Panc1 (cell line): ENCODE measurements around the gene OLFML1.

Experiments used
- POLR2AphosphoS5 ChIP-seq: IDR thresholded peaks from 2 replicates; pipeline ENCODE4 v1.6.1; 2012; ENCODE audit warnings: mild to moderate bottlenecking, low read depth, low read length, moderate library complexity
- TCF7L2 ChIP-seq: IDR thresholded peaks from 2 replicates; pipeline ENCODE4 v1.6.1; 2011; ENCODE audit warnings: mild to moderate bottlenecking, low read depth, low read length, inconsistent platforms
- TF ChIP-seq, protein P1 (sequence below): fragments of 450-650 bp; IDR thresholded peaks from 2 replicates; pipeline ENCODE4 v1.5.1; 2017; ENCODE audit warnings: mild to moderate bottlenecking
- TF ChIP-seq, protein P2 (sequence below), 2 experiments: IDR thresholded peaks; 2 replicates each; pipeline ENCODE4 v1.6.1; 2011 to 2012; ENCODE audit warnings: low read depth in 2 of 2, control low read depth in 1 of 2, low read length in 1 of 2, mild to moderate bottlenecking in 1 of 2, moderate library complexity in 1 of 2; ENCODE audit not compliant: insufficient read depth in 1 of 2

DNA sequence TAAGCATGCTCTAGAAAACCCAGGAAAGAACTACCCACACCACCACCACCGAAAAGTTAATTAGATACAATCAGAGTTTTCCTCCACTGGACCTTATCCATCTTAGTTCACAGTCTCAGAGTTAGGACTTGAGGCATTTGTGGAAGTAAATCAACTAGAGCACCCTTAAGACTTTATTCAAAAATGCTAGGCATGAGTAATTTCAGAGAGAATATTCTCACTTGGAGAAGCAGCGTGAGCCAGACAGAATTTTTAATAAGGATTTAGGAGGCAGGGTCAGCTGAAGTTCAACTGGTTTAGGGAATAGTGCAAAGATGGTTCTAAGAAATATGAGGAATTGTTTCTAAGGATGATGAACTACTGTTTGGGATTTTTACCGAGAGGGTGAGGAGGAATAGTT is 1.2 kb upstream of the OLFML1 start:
- TF ChIP-seq, protein P1, sequence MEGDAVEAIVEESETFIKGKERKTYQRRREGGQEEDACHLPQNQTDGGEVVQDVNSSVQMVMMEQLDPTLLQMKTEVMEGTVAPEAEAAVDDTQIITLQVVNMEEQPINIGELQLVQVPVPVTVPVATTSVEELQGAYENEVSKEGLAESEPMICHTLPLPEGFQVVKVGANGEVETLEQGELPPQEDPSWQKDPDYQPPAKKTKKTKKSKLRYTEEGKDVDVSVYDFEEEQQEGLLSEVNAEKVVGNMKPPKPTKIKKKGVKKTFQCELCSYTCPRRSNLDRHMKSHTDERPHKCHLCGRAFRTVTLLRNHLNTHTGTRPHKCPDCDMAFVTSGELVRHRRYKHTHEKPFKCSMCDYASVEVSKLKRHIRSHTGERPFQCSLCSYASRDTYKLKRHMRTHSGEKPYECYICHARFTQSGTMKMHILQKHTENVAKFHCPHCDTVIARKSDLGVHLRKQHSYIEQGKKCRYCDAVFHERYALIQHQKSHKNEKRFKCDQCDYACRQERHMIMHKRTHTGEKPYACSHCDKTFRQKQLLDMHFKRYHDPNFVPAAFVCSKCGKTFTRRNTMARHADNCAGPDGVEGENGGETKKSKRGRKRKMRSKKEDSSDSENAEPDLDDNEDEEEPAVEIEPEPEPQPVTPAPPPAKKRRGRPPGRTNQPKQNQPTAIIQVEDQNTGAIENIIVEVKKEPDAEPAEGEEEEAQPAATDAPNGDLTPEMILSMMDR = no peak
- TF ChIP-seq, protein P2, sequence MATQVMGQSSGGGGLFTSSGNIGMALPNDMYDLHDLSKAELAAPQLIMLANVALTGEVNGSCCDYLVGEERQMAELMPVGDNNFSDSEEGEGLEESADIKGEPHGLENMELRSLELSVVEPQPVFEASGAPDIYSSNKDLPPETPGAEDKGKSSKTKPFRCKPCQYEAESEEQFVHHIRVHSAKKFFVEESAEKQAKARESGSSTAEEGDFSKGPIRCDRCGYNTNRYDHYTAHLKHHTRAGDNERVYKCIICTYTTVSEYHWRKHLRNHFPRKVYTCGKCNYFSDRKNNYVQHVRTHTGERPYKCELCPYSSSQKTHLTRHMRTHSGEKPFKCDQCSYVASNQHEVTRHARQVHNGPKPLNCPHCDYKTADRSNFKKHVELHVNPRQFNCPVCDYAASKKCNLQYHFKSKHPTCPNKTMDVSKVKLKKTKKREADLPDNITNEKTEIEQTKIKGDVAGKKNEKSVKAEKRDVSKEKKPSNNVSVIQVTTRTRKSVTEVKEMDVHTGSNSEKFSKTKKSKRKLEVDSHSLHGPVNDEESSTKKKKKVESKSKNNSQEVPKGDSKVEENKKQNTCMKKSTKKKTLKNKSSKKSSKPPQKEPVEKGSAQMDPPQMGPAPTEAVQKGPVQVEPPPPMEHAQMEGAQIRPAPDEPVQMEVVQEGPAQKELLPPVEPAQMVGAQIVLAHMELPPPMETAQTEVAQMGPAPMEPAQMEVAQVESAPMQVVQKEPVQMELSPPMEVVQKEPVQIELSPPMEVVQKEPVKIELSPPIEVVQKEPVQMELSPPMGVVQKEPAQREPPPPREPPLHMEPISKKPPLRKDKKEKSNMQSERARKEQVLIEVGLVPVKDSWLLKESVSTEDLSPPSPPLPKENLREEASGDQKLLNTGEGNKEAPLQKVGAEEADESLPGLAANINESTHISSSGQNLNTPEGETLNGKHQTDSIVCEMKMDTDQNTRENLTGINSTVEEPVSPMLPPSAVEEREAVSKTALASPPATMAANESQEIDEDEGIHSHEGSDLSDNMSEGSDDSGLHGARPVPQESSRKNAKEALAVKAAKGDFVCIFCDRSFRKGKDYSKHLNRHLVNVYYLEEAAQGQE (IDR thresholded peaks at IDR 0.05; ENCODE audit: insufficient read depth in 1 of 2, low read depth in 2 of 2, low read length in 1 of 2) = no peak
- no peak for TF ChIP-seq POLR2AphosphoS5
- TF ChIP-seq TCF7L2 = no peak
